Activated CD4-positive, alpha-beta T cell treated with anti-CD3 and anti-CD28 coated beads, Interleukin-2, amount 10 ng/mL, durations not matched to agents 7 days and 5 days (primary cell): ENCODE results near the gene SH2D5. TPM values are rescaled to one million over a fixed set of nuclear protein-coding genes. Genes with fewer than 3 reads are reported as not detected.

Experiments
- CTCF ChIA-PET: fragments of 350-600 bp; sonication (Branson Sonifier 250); formaldehyde crosslinking; loops from one replicate; lab custom pipeline; 2021; ENCODE audit warnings: antibody characterized with exemption; lab: Charles Lee
- POLR2A ChIA-PET: fragments of 350-600 bp; sonication (Branson Sonifier 250); formaldehyde crosslinking; loops from one replicate; lab custom pipeline; 2021; ENCODE audit warnings: antibody characterized with exemption; lab: Charles Lee
- DNase-seq: peaks from one replicate; pipeline ENCODE4 v3.0.0-alpha.2; 2020
- H3K27ac Mint-ChIP-seq: one replicate; pipeline ENCODE4 v1.8.0; 2021; ENCODE audit warnings: mild to moderate bottlenecking, moderate library complexity, mixed read lengths
- H3K27me3 Mint-ChIP-seq: one replicate; pipeline ENCODE4 v1.8.0; 2021; ENCODE audit warnings: mixed read lengths
- H3K36me3 Mint-ChIP-seq: one replicate; pipeline ENCODE4 v1.8.0; 2021; ENCODE audit warnings: low read depth, mixed read lengths
- H3K4me1 Mint-ChIP-seq: one replicate; pipeline ENCODE4 v1.8.0; 2021; ENCODE audit warnings: mixed read lengths
- H3K4me3 Mint-ChIP-seq: one replicate; pipeline ENCODE4 v1.8.0; 2021; ENCODE audit warnings: mild to moderate bottlenecking, moderate library complexity, mixed read lengths
- H3K9me3 Mint-ChIP-seq: one replicate; pipeline ENCODE4 v1.8.0; 2021; ENCODE audit warnings: mixed read lengths
- total RNA-seq, 2 experiments: library from RNA; stranded (reverse); gene quantifications; one replicate each; pipeline ENCODE4 v1.2.3, GENCODE V29; 2021

SH2D5 gene
- total RNA-seq, 2 experiments from 2014 or later: not detected

- H3K4me1 Mint-ChIP-seq: peaks cover 13% of the 10 kb centered on the region
- POLR2A ChIA-PET: no interaction called here
- peak; percentile 63 for DNase-seq
Measured at GRCh38 chr1:20717452-20718342, 14.8 kb downstream of the SH2D5 start, which contains the start of gene KIF17. Gene KIF17, minus strand, starts transcription at chr1:20718007. Its CDS starts 301 bp downstream, at chr1:20717706.

GRCh38 chr1:20716232-20716631 lies 16.3 kb downstream of the SH2D5 start:
- ChIA-PET CTCF (interaction anchor here (0.7 to 3.4 kb wide), 4 partner anchors 12 to 479 kb away, joined by 3 to 10 read pairs (median 4); no protein-coding TSS in a partner anchor), POLR2A (no interaction called here)
- Mint-ChIP-seq H3K4me1 (peaks cover 13% of the 10 kb centered on the region), H3K36me3 (peaks cover 2% of the 10 kb centered on the region), H3K27me3 (peaks cover 35% of the 10 kb centered on the region), H3K9me3 (no peaks in the 10 kb centered on the region), H3K4me3 (no peak overlapping the region), H3K27ac (no peak overlapping the region)
- DNase-seq: no peak

More at GRCh38 chr1:20717452-20718342, 14.8 kb downstream of the SH2D5 start, which contains the start of gene KIF17:
- CTCF ChIA-PET: interaction anchor here (0.6 to 3.4 kb wide), 5 partner anchors 11 to 1361 kb away, joined by 3 to 10 read pairs (median 4); no protein-coding TSS in a partner anchor
- no peaks in the 10 kb centered on the region for H3K9me3 Mint-ChIP-seq
- H3K36me3 Mint-ChIP-seq: peaks cover 2% of the 10 kb centered on the region
- H3K27ac Mint-ChIP-seq: no peak within 1 kb of the TSS
- peaks cover 35% of the 10 kb centered on the region for H3K27me3 Mint-ChIP-seq
- H3K4me3 Mint-ChIP-seq: peak within 1 kb of the TSS; percentile 58

GRCh38 chr1:20715406-20715805 lies 17.1 kb downstream of the SH2D5 start:
- ChIA-PET CTCF (interaction anchor here (0.7 to 1.8 kb wide), 4 partner anchors 18 to 480 kb away, joined by 3 to 5 read pairs (median 4); no protein-coding TSS in a partner anchor), POLR2A (no interaction called here)
- no peaks in the 10 kb centered on the region for H3K9me3 Mint-ChIP-seq
- H3K4me1 Mint-ChIP-seq: peaks cover 13% of the 10 kb centered on the region
- H3K4me3 Mint-ChIP-seq: no peak overlapping the region
- DNase-seq: no peak
- H3K27me3 Mint-ChIP-seq: peaks cover 35% of the 10 kb centered on the region
- H3K27ac Mint-ChIP-seq: no peak overlapping the region
- peaks cover 2% of the 10 kb centered on the region for H3K36me3 Mint-ChIP-seq

GRCh38 chr1:20713440-20713839 lies 19.1 kb downstream of the SH2D5 start:
- ChIA-PET CTCF (interaction anchor here (1.1 kb wide), 1 partner anchor 17 kb away, joined by 6 read pairs; no protein-coding TSS in a partner anchor), POLR2A (no interaction called here)
- no peaks in the 10 kb centered on the region for H3K9me3 Mint-ChIP-seq
- no peak overlapping the region for H3K4me3 Mint-ChIP-seq
- H3K27ac Mint-ChIP-seq: no peak overlapping the region
- peaks cover 19% of the 10 kb centered on the region for H3K27me3 Mint-ChIP-seq
- peaks cover 2% of the 10 kb centered on the region for H3K36me3 Mint-ChIP-seq
- H3K4me1 Mint-ChIP-seq: peaks cover 13% of the 10 kb centered on the region
- DNase-seq: no peak

GRCh38 chr1:20712215-20712577 lies 20.3 kb downstream of the SH2D5 start:
- peaks cover 13% of the 10 kb centered on the region for H3K27me3 Mint-ChIP-seq
- CTCF ChIA-PET: interaction anchor here (1.2 kb wide), 1 partner anchor 78 kb away, joined by 3 read pairs; no protein-coding TSS in a partner anchor
- DNase-seq: no peak
- H3K9me3 Mint-ChIP-seq: no peaks in the 10 kb centered on the region
- peaks cover 2% of the 10 kb centered on the region for H3K36me3 Mint-ChIP-seq
- no peak overlapping the region for H3K27ac Mint-ChIP-seq
- POLR2A ChIA-PET: no interaction called here
- H3K4me1 Mint-ChIP-seq: peaks cover 9% of the 10 kb centered on the region
- no peak overlapping the region for H3K4me3 Mint-ChIP-seq

- ChIA-PET CTCF (interaction anchor here (1.2 to 1.3 kb wide), 2 partner anchors 15 to 78 kb away, joined by 3 read pairs; no protein-coding TSS in a partner anchor), POLR2A (no interaction called here)
- Mint-ChIP-seq H3K27ac (no peak overlapping the region), H3K27me3 (peaks cover 8% of the 10 kb centered on the region), H3K4me3 (no peak overlapping the region), H3K4me1 (peaks cover 4% of the 10 kb centered on the region), H3K36me3 (peaks cover 2% of the 10 kb centered on the region), H3K9me3 (no peaks in the 10 kb centered on the region)
- no peak for DNase-seq
Measured at GRCh38 chr1:20711285-20712214, 21.0 kb downstream of the SH2D5 start.

- ChIA-PET CTCF (interaction anchor here (0.8 to 1.3 kb wide), 2 partner anchors 14 kb away, joined by 3 read pairs; no protein-coding TSS in a partner anchor), POLR2A (no interaction called here)
- H3K27me3 Mint-ChIP-seq: peaks cover under 1% of the 10 kb centered on the region
- no peaks in the 10 kb centered on the region for H3K9me3 Mint-ChIP-seq
- DNase-seq: no peak
- H3K4me3 Mint-ChIP-seq: no peak overlapping the region
- no peaks in the 10 kb centered on the region for H3K36me3 Mint-ChIP-seq
- H3K27ac Mint-ChIP-seq: no peak overlapping the region
- H3K4me1 Mint-ChIP-seq: no peaks in the 10 kb centered on the region
Measured at GRCh38 chr1:20710469-20711284, 21.8 kb downstream of the SH2D5 start.

- no peak for DNase-seq
- Mint-ChIP-seq H3K9me3 (no peaks in the 10 kb centered on the region), H3K4me1 (no peaks in the 10 kb centered on the region), H3K27me3 (no peaks in the 10 kb centered on the region), H3K27ac (no peak overlapping the region), H3K4me3 (no peak overlapping the region), H3K36me3 (no peaks in the 10 kb centered on the region)
- CTCF ChIA-PET: interaction anchor here (0.8 to 1.3 kb wide), 2 partner anchors 13 to 15 kb away, joined by 3 read pairs; no protein-coding TSS in a partner anchor
- POLR2A ChIA-PET: no interaction called here
Measured at GRCh38 chr1:20709868-20710267, 22.6 kb downstream of the SH2D5 start.

GRCh38 chr1:20708891-20709290 lies 23.6 kb downstream of the SH2D5 start:
- ChIA-PET CTCF (interaction anchor here (0.6 kb wide), 1 partner anchor 791 kb away, joined by 3 read pairs; no protein-coding TSS in a partner anchor), POLR2A (no interaction called here)
- Mint-ChIP-seq H3K27me3 (no peaks in the 10 kb centered on the region), H3K27ac (no peak overlapping the region), H3K4me3 (no peak overlapping the region), H3K36me3 (no peaks in the 10 kb centered on the region), H3K9me3 (no peaks in the 10 kb centered on the region), H3K4me1 (no peaks in the 10 kb centered on the region)
- DNase-seq: no peak

- DNase-seq: no peak
- POLR2A ChIA-PET: no interaction called here
- H3K9me3 Mint-ChIP-seq: no peaks in the 10 kb centered on the region
- H3K27ac Mint-ChIP-seq: no peak overlapping the region
- H3K36me3 Mint-ChIP-seq: no peaks in the 10 kb centered on the region
- CTCF ChIA-PET: interaction anchor here (1.2 kb wide), 1 partner anchor 10 kb away, joined by 4 read pairs; no protein-coding TSS in a partner anchor
- H3K4me3 Mint-ChIP-seq: no peak overlapping the region
- H3K4me1 Mint-ChIP-seq: no peaks in the 10 kb centered on the region
- no peaks in the 10 kb centered on the region for H3K27me3 Mint-ChIP-seq
Measured at GRCh38 chr1:20708057-20708456, 24.4 kb downstream of the SH2D5 start.

- DNase-seq: no peak
- Mint-ChIP-seq H3K27me3 (no peaks in the 10 kb centered on the region), H3K4me3 (no peak overlapping the region), H3K27ac (no peak overlapping the region), H3K4me1 (no peaks in the 10 kb centered on the region), H3K36me3 (no peaks in the 10 kb centered on the region), H3K9me3 (no peaks in the 10 kb centered on the region)
- ChIA-PET POLR2A (no interaction called here), CTCF (interaction anchor here (1.2 kb wide), 1 partner anchor 9 kb away, joined by 4 read pairs; no protein-coding TSS in a partner anchor)
Measured at GRCh38 chr1:20706841-20707240, 25.7 kb downstream of the SH2D5 start.
